BLaER1 (cell line): ENCODE data around the gene CYCS.
"Not testable (repeated sequence)": the region's sequence is repeated elsewhere in the genome, so short reads cannot be mapped to it uniquely, and the experiment has no call there.

Experiments used
- H3K27ac ChIP-seq: shearing (Covaris generic); formaldehyde crosslinking; 2 replicates; pipeline ENCODE4 v1.8.1; 2022
- H3K27me3 ChIP-seq: shearing (Covaris generic); formaldehyde crosslinking; 2 replicates; pipeline ENCODE4 v1.8.1; 2022
- H3K36me3 ChIP-seq: shearing (Covaris generic); formaldehyde crosslinking; 2 replicates; pipeline ENCODE4 v1.8.1; 2022
- H3K4me1 ChIP-seq: shearing (Covaris generic); formaldehyde crosslinking; 2 replicates; pipeline ENCODE4 v1.8.1; 2022
- H3K4me2 ChIP-seq: shearing (Covaris generic); formaldehyde crosslinking; 2 replicates; pipeline ENCODE4 v1.8.1; 2022
- H3K4me3 ChIP-seq: shearing (Covaris generic); formaldehyde crosslinking; 2 replicates; pipeline ENCODE4 v1.8.1; 2022
- H3K9ac ChIP-seq: shearing (Covaris generic); formaldehyde crosslinking; 2 replicates; pipeline ENCODE4 v1.8.1; 2022
- H3K9me3 ChIP-seq: shearing (Covaris generic); formaldehyde crosslinking; 2 replicates; pipeline ENCODE4 v1.8.1; 2022
- H4K20me1 ChIP-seq: shearing (Covaris generic); formaldehyde crosslinking; 2 replicates; pipeline ENCODE4 v1.8.1; 2022
- Cebpa-rat ChIP-seq: shearing (Covaris generic); IDR thresholded peaks from 2 replicates; pipeline ENCODE4 v1.8.1; 2022

CYCS gene

DNA sequence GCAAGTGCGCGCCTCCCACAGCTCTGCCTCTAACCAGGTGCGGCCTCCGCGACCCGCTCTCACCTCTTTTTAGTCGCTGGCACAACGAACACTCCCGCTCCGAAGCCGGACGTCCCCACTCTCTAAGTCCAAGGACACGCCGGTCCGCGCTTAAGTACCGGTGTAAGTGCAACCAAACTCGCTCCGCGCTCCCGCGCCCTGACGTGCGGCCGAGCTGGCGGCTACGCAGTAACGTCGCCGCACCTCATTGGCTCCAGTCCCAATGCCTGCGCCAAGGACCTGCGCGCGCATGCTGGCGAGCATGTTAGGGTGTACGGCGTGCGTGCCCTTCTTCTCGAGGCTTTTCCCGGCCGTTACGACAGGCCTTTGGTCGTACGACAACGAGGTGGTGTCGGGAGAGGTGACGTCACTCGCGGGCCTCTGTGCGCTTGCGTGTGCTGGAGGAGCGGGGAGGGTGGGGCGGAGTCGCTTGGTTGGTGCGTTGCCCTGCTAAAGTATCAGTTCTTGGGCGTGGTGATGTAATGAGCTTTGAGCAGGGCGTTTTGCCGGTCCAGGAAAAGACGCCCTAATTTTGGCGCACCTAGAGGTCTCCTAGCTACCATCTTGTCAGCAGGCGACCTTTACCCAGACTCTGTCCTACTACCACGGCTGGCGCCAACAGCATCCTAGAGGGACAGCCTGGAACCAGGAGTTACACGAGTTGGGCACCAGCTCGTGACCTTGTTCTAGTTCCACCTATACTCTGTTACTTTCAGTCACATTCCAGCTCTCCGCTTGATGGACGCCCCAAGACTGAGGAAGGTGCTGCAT, at the start of gene CYCS:
TSS of gene CYCS (minus strand) at position 124 of the 810 bp plus-strand sequence. CDS start 1,141 bp downstream, outside the sequence.
- Histone ChIP-seq H3K36me3 (peaks cover 28% of the 10 kb centered on the region), H3K4me1 (peaks cover 29% of the 10 kb centered on the region), H3K4me2 (peak within 1 kb of the TSS; percentile 79), H4K20me1 (peaks cover 35% of the 10 kb centered on the region), H3K9ac (peak within 1 kb of the TSS; percentile 95), H3K9me3 (no peaks in the 10 kb centered on the region), H3K4me3 (peak within 1 kb of the TSS; percentile 88), H3K27ac (peak within 1 kb of the TSS; percentile 85), H3K27me3 (no peaks in the 10 kb centered on the region)
- TF ChIP-seq Cebpa-rat = no peak

DNA sequence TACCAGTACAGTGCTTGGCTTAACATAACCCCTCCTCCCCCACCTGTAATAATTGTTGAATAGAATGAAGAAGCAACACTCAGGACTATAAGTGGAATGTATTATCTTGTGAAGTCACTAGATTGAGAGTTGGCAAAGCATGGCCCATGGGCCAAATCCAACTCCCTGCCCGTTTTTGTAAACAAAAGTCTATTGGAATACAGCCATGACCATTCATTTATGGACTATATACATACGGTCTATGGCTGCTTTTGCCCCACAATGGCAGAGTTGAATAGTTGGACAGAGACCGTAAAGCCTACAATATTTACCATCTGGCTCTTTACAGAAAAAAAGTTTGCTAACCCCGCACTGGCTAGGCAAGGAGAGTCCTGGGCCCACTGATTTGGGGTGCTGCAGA, 48.1 kb upstream of the CYCS start:
- Histone ChIP-seq H3K4me2 (no peak overlapping the region), H3K27me3 (no peaks in the 10 kb centered on the region), H3K4me3 (no peak overlapping the region), H3K9me3 (peaks cover 6% of the 10 kb centered on the region; the same call in 1 of the 2 replicates), H4K20me1 (no peaks in the 10 kb centered on the region), H3K9ac (no peak overlapping the region), H3K36me3 (peaks cover 6% of the 10 kb centered on the region; the same call in 1 of the 2 replicates), H3K27ac (no peak overlapping the region), H3K4me1 (no peaks in the 10 kb centered on the region)
- no peak for TF ChIP-seq Cebpa-rat

DNA sequence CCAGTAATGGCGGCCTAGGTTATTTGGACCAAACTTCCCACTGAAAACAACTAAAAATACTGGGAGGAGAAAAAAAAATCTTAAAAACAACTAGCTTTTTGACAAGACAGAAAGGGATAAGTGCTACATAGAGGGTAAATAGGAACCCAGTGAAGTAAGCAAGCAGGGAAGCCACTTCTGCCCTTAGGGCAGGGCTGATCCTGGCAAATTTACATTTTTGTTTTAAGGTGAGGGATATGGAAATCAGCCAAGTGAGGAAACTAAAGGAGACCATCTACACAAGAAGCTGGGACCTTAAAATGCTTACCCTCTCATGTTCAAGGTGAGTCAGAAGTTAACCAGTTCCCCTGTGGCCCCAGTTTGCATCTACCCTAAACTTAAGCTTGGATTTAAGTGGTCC, 46.5 kb upstream of the CYCS start:
- H3K4me1 ChIP-seq = no peaks in the 10 kb centered on the region
- no peak overlapping the region for H3K4me3 ChIP-seq
- no peaks in the 10 kb centered on the region for H3K27me3 ChIP-seq
- H3K9me3 ChIP-seq = peaks cover 6% of the 10 kb centered on the region; the same call in 1 of the 2 replicates
- H3K36me3 ChIP-seq = peaks cover 6% of the 10 kb centered on the region; the same call in 1 of the 2 replicates
- no peaks in the 10 kb centered on the region for H4K20me1 ChIP-seq
- H3K27ac ChIP-seq = no peak overlapping the region
- H3K4me2 ChIP-seq = no peak overlapping the region
- TF ChIP-seq Cebpa-rat = no peak
- no peak overlapping the region for H3K9ac ChIP-seq

DNA sequence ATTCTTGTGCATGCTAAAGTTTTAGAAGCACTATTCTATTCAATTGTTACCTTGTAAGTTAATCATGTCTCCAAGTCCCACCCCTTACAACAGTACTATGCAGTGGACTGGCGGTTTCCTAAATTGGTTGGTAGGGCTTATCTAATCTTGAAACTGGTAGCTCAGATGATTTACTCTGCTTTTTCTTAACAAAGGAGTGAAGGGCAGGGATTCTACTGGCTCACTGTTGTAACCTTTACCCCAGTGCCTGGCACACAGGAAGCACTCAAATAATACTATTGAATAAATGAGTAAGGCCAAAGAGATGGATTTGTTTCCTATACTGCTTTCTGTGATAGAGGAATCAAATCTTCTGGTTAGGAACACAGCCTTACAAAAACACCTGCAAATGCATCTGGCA, 46.0 kb upstream of the CYCS start:
- Histone ChIP-seq H3K36me3 (peaks cover 6% of the 10 kb centered on the region), H3K9ac (no peak overlapping the region), H4K20me1 (no peaks in the 10 kb centered on the region), H3K4me1 (no peaks in the 10 kb centered on the region), H3K9me3 (peaks cover 6% of the 10 kb centered on the region; the same call in 1 of the 2 replicates), H3K27ac (no peak overlapping the region), H3K4me3 (no peak overlapping the region), H3K4me2 (no peak overlapping the region), H3K27me3 (no peaks in the 10 kb centered on the region)
- TF ChIP-seq Cebpa-rat = no peak

DNA sequence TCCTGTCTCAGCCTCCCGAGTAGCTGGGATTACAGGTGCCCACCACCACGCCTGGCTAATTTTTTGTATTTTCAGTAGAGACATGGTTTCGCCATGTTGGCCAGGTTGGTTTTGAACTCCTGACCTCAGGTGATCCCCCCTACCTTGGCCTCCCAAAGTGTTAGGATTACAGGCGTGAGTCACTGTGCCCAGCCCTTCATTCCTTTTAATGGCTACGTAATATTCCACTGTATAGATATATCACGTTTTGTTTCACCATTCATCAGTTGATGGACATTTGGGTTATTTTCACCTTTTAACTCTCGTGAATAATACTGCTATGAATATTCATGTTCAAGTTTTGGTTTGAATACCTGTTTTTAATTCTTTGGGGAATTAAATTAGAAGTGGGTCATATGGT, 44.6 kb upstream of the CYCS start:
- Histone ChIP-seq H3K4me3 (no peak overlapping the region), H4K20me1 (no peaks in the 10 kb centered on the region), H3K27me3 (no peaks in the 10 kb centered on the region), H3K36me3 (peaks cover 10% of the 10 kb centered on the region), H3K9me3 (peaks cover 6% of the 10 kb centered on the region; the same call in 1 of the 2 replicates), H3K4me2 (no peak overlapping the region), H3K27ac (no peak overlapping the region), H3K4me1 (no peaks in the 10 kb centered on the region), H3K9ac (no peak overlapping the region)
- TF ChIP-seq Cebpa-rat = no peak

DNA sequence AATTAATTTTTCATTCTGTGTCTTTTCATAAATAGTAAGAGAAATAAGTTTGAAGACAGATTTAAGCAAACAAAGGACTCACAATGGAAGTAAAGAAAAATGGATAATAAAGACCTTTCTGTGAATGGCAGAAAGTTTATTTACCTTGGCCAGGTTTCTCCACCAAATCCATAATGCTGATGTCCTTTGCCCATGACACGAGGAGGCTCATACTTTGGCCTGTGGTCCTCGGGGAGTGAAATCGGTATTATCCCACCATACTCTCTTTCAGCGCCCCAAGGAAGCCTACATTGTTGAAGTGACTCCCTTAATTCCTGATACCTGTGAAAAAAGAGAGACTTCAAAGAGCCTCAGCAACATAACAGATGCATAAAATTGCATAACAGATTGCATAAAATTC, 43.1 kb upstream of the CYCS start:
- no peak overlapping the region for H3K9ac ChIP-seq
- peaks cover 6% of the 10 kb centered on the region; the same call in 1 of the 2 replicates for H3K9me3 ChIP-seq
- no peak overlapping the region for H3K27ac ChIP-seq
- no peak for TF ChIP-seq Cebpa-rat
- no peak overlapping the region for H3K4me3 ChIP-seq
- H4K20me1 ChIP-seq = no peaks in the 10 kb centered on the region
- no peaks in the 10 kb centered on the region for H3K27me3 ChIP-seq
- H3K36me3 ChIP-seq = peaks cover 10% of the 10 kb centered on the region
- H3K4me2 ChIP-seq = no peak overlapping the region
- H3K4me1 ChIP-seq = no peaks in the 10 kb centered on the region

DNA sequence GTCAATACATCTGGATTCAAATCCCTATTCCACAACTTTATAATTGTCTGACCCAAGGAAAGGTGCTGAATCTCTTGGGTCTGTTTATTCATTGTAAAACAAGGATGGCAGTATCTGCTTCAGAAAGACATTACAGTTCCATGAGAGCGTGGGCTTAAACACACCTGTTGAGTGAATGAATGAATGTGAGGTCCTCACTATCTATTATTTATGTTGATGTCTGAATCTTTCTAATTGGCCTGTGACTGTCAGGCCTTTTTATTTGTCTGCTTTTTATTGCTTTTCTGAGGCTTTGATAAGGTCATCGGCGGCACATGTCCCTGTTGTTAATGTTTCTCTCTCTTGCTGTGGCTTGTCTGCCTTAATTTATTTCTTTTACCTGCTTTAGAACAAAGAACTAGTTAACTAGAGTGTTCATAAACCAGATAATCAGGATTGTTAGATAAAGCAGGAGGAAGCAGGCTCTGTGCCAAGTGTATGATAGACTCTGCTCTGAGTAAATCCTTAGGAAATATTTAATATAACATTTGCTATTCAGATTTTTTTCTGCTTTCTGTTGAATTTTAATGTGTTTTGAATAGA, 42.3 kb upstream of the CYCS start:
- TF ChIP-seq Cebpa-rat = no peak
- H3K9me3 ChIP-seq = peaks cover 6% of the 10 kb centered on the region; the same call in 1 of the 2 replicates
- no peaks in the 10 kb centered on the region for H3K27me3 ChIP-seq
- H3K27ac ChIP-seq = no peak overlapping the region
- peaks cover 10% of the 10 kb centered on the region for H3K36me3 ChIP-seq
- no peaks in the 10 kb centered on the region for H3K4me1 ChIP-seq
- no peak overlapping the region for H3K4me3 ChIP-seq
- H3K9ac ChIP-seq = no peak overlapping the region; the same call in 1 of the 2 replicates
- H4K20me1 ChIP-seq = no peaks in the 10 kb centered on the region
- no peak overlapping the region for H3K4me2 ChIP-seq

DNA sequence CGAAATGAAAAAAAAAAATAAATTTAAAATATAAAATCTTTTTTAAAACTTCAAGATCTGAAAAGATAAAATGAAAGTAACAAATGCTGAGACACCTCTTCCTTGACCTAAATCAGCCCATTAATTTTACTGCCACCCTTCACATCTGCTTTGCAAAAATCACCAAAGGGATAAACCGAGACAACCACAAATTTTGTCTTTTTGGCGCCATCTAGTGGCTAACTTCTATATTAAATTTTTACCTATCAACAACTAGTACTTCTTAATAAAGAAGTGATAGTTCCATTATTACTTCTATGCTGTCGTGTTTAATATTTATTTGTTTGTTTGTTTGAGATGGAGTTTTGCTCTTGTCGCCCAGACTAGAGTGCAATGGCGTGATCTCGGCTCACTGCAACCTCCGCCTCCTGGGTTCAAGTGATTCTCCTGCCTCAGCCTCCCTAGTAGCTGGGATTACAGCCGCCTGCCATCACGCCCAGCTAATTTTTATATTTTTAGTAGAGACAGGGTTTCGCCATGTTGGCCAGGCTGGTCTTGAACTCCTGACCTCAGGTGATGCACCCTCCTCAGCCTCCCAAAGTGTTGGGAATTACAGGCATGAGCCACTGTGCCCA, 35.0 kb upstream of the CYCS start:
- not testable (repeated sequence) for H3K36me3 ChIP-seq, H3K4me2 ChIP-seq, H3K4me1 ChIP-seq, H3K9ac ChIP-seq, H3K4me3 ChIP-seq, H3K27ac ChIP-seq, H3K9me3 ChIP-seq, H4K20me1 ChIP-seq, H3K27me3 ChIP-seq

DNA sequence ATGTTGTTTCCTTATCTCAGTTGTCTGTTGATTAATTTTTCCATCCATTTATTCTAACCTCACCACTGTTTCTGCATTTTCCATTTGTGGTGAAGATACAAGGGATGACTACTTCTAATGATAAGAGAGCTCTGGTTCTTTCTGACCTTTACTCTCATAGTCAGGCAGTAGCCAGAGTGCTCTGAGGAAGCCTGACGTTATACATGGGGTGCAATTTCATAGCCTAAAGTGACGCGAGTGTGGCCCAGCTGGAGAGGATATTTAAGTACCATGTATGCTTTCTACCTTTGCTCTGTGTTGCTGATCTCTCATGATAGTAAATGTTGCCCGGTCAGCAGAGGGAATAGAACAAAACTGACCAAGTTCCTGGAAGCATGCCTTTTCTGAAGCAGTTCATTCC, 33.9 kb upstream of the CYCS start:
- Histone ChIP-seq H4K20me1 (no peaks in the 10 kb centered on the region), H3K4me1 (no peaks in the 10 kb centered on the region), H3K9me3 (no peaks in the 10 kb centered on the region), H3K4me3 (no peak overlapping the region), H3K36me3 (peaks cover 14% of the 10 kb centered on the region), H3K27me3 (no peaks in the 10 kb centered on the region), H3K4me2 (no peak overlapping the region), H3K27ac (no peak overlapping the region), H3K9ac (no peak overlapping the region)
- TF ChIP-seq Cebpa-rat = no peak

DNA sequence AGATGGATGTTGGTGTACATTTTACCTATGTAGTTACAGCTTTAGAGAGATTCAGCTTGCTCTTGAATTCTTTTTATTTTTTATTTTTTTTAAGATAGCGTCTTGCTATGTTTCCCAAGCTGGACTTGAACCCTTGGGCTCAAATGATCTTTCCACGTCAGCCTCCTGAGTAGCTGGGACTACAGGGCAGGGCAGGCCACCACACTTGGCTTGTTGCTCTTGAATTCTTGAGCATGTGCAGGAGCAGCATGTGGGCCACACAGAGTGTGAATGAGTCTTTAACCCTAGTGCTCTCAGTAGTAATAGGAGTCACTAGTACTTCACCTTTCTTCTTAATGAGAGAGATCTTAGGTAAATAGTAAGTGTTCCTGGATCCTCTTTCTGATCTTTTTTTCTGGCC, 26.7 kb upstream of the CYCS start:
- H3K4me2 ChIP-seq = no peak overlapping the region
- H3K27me3 ChIP-seq = no peaks in the 10 kb centered on the region
- H3K36me3 ChIP-seq = peaks cover 17% of the 10 kb centered on the region
- no peak for TF ChIP-seq Cebpa-rat
- H3K4me3 ChIP-seq = no peak overlapping the region
- H3K9ac ChIP-seq = no peak overlapping the region
- H3K9me3 ChIP-seq = no peaks in the 10 kb centered on the region
- H3K4me1 ChIP-seq = no peaks in the 10 kb centered on the region
- H3K27ac ChIP-seq = no peak overlapping the region
- no peaks in the 10 kb centered on the region for H4K20me1 ChIP-seq
